RWPE2 (cell line): ENCODE results near the gene COL27A1.

Experiments used
- ATAC-seq: fragments of 200-7000 bp; cut with Tn5 transposase; 3 replicates; pipeline ENCODE4 v1.9.1; 2021; ENCODE audit warnings: low read depth
- DNase-seq: peaks from one replicate; pipeline ENCODE4 v3.0.0-alpha.2; 2020; ENCODE audit warnings: low spot score
- H3K27ac ChIP-seq: fragments of 450-650 bp; 2 replicates; pipeline ENCODE4 v1.5.1; 2017; ENCODE audit warnings: mild to moderate bottlenecking; ENCODE audit not compliant: poor library complexity, severe bottlenecking
- H3K27me3 ChIP-seq: fragments of 250-450 bp; sonication (Bioruptor Pico); 2 replicates; pipeline ENCODE4 v1.5.1; 2021; ENCODE audit warnings: mild to moderate bottlenecking, moderate library complexity; ENCODE audit not compliant: insufficient read depth, poor library complexity, severe bottlenecking
- H3K36me3 ChIP-seq: fragments of 250-450 bp; sonication (Bioruptor Pico); 2 replicates; pipeline ENCODE4 v1.5.1; 2020; ENCODE audit warnings: low read depth, mild to moderate bottlenecking, moderate library complexity
- H3K4me1 ChIP-seq: fragments of 250-450 bp; sonication (Bioruptor Pico); 2 replicates; pipeline ENCODE4 v1.5.1; 2021; ENCODE audit warnings: mild to moderate bottlenecking, moderate library complexity; ENCODE audit not compliant: insufficient read depth, poor library complexity, severe bottlenecking
- H3K4me3 ChIP-seq: fragments of 250-450 bp; sonication (Bioruptor Pico); 2 replicates; pipeline ENCODE4 v1.5.1; 2021; ENCODE audit warnings: mild to moderate bottlenecking, moderate library complexity; ENCODE audit not compliant: severe bottlenecking
- H3K9me3 ChIP-seq: fragments of 250-450 bp; sonication (Bioruptor Pico); 2 replicates; pipeline ENCODE4 v1.5.1; 2021; ENCODE audit warnings: mild to moderate bottlenecking, moderate library complexity; ENCODE audit not compliant: severe bottlenecking
- CTCF ChIP-seq: fragments of 450-650 bp; IDR thresholded peaks from one replicate; pipeline ENCODE4 v1.5.1; 2017; ENCODE audit warnings: mild to moderate bottlenecking, moderate library complexity; ENCODE audit not compliant: poor library complexity, severe bottlenecking

The COL27A1 gene

DNA sequence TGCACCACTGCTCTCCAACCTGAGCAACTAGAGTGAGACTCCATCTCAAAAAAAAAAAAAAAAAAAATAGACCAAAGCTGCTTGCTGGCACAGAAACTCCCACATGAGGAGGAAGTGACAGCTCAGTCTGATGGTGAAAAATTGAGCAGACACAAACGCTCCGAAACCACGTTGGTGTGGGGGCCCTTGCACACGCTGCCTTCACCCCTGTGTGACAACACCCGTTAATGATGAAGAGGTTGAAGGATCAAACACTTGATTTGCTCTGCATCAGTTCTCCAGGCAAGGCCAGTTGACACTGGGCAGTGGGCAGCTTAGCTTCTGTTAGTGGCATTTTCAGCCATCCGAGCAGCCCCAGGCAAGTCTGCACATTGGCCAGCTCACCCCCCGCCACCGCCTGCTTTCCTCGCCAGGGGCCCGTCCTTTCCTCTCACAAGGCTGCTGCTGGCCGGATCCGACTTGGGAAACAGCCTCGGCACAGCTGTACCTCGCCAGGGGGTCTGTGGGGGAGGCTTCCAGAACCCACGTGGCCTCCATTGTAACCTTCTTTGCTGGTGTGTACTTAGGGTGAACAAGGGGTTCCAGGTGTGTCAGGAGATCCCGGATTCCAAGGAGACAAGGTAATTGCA lies 79.8 kb downstream of the COL27A1 start:
- Histone ChIP-seq H3K9me3 (no peaks in the 10 kb centered on the region), H3K27me3 (no peaks in the 10 kb centered on the region), H3K4me1 (no peaks in the 10 kb centered on the region), H3K4me3 (no peak overlapping the region), H3K27ac (no peak overlapping the region), H3K36me3 (no peaks in the 10 kb centered on the region)
- no peak for TF ChIP-seq CTCF
- DNase-seq (no peak), ATAC-seq (no peak)

GRCh38 chr9:114236391-114237138 lies 81.2 kb downstream of the COL27A1 start:
- no peaks in the 10 kb centered on the region for H3K36me3 ChIP-seq
- TF ChIP-seq CTCF: no peak
- no peak for ATAC-seq
- no peak overlapping the region for H3K4me3 ChIP-seq
- DNase-seq: no peak
- no peak overlapping the region for H3K27ac ChIP-seq
- no peaks in the 10 kb centered on the region for H3K4me1 ChIP-seq
- no peaks in the 10 kb centered on the region for H3K9me3 ChIP-seq
- no peaks in the 10 kb centered on the region for H3K27me3 ChIP-seq

DNA sequence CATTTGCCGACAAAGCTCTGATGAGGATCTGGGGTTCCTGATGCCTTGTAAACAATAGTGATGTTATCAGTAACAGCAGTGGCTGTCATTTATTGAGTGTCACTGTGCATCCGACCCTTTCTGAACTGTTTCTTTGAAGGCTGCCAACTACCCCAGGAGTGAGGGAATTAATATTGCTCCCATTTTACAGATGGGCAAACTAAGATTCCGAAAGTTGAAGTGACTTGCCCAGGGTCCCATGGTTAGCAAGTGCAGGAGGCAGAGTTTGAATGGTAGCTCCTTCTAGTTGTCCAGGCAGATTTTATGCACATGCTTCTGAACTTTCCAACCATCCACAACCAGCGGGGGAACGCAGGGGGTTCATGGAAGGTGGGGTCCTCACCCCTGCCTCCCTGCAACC lies 81.9 kb downstream of the COL27A1 start:
- no peaks in the 10 kb centered on the region for H3K4me1 ChIP-seq
- H3K27me3 ChIP-seq: no peaks in the 10 kb centered on the region
- no peak for DNase-seq
- no peak for TF ChIP-seq CTCF
- no peak overlapping the region for H3K27ac ChIP-seq
- no peaks in the 10 kb centered on the region for H3K9me3 ChIP-seq
- no peak overlapping the region for H3K4me3 ChIP-seq
- ATAC-seq: no peak
- H3K36me3 ChIP-seq: no peaks in the 10 kb centered on the region

GRCh38 chr9:114237781-114238180 lies 82.4 kb downstream of the COL27A1 start:
- DNase-seq (no peak), ATAC-seq (no peak)
- no peaks in the 10 kb centered on the region for H3K27me3 ChIP-seq
- no peak overlapping the region for H3K27ac ChIP-seq
- TF ChIP-seq CTCF: no peak
- H3K4me1 ChIP-seq: no peaks in the 10 kb centered on the region
- H3K9me3 ChIP-seq: no peaks in the 10 kb centered on the region
- H3K4me3 ChIP-seq: no peak overlapping the region
- H3K36me3 ChIP-seq: no peaks in the 10 kb centered on the region

DNA sequence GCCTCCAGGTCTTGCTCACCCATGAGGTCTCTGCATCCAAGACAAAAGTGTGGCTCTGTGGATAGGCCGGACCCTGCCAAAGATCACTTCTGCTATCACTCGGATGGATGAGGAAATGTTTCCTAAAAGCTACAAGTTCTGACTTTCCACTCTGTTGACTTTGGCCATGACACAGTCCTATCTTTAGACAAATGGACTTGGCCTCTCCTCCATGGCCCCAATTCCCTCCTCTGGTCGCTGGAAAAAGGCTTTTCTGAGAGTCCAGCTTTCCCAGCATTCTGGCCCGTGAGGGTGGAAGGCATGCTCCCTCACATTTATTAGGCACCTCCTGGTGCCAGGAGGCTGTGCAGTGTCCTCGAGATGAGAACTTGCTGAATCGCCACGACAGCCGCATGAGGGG lies 83.1 kb downstream of the COL27A1 start:
- Histone ChIP-seq H3K27me3 (no peaks in the 10 kb centered on the region), H3K27ac (no peak overlapping the region), H3K4me1 (no peaks in the 10 kb centered on the region), H3K4me3 (no peak overlapping the region), H3K9me3 (no peaks in the 10 kb centered on the region), H3K36me3 (no peaks in the 10 kb centered on the region)
- no peak for ATAC-seq
- no peak for DNase-seq
- no peak for TF ChIP-seq CTCF
